ENCODE results near the gene ITGAV.

Gene ITGAV

DNA sequence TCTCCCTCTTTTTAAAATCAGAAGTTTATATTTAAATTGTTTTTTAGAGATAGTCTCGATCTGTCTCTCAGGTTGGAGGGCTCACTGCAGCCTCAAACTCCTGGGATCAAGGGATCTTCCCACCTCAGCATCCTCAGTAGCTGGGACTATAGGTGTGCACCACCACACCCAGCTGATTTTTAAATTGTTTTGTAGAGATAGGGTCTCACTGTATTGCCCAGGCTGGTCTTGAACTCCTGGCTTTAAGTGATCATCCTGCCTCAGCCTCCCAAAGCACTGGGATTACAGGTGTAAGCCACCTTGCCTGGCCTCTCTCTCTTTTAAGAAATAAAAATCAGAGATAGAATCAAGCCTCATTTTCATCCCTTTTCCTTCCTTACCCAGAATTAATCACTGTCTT, 126.1 kb downstream of the ITGAV start:
- no peak overlapping the region for H3K4me3 ChIP-seq (ENCODE audit: low read depth, low read length)

DNA sequence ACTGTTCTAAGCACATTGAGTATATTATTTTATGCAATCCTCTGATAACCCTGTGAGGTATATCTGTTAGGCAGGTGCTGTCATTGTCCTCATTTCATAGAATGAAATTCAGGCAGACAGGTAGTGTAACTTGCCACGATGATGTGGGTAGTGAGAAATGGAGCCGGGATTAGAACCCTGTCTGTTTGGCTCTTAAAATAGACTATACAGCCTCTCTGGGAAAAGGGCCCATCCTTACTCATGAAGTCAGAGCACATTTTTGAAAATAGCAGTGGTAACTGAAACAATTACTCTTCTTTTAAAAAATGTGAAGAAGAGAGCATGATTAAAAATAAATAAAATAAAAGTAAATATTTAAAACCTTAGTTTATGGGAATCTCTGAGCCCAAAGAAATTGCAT, 127.0 kb downstream of the ITGAV start:
- no peak overlapping the region for H3K4me3 ChIP-seq (ENCODE audit: low read depth, low read length)

- H3K4me3 ChIP-seq (ENCODE audit: low read depth, low read length): no peak overlapping the region
Measured at GRCh38 chr2:186717320-186718007, 127.6 kb downstream of the ITGAV start.

DNA sequence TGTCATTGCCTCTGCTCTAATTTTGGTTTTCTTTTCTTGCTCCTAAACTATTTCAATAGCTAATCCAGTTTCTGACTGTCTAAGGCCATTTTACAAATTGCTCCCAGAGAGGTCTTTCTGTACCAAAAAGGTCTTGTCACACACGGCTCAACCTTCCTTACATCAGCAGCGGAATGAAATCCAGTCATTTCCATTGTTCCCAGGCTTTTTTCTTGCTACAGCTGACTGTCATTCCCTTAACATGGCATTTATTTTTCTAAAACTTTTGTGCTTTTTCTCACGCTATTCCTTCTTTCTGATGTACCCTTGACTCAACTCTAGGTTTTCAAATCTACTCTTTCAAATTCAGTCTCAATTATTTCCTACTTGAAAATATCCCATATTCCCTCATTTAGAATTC, 128.3 kb downstream of the ITGAV start:
- H3K4me3 ChIP-seq (ENCODE audit: low read depth, low read length): no peak overlapping the region

DNA sequence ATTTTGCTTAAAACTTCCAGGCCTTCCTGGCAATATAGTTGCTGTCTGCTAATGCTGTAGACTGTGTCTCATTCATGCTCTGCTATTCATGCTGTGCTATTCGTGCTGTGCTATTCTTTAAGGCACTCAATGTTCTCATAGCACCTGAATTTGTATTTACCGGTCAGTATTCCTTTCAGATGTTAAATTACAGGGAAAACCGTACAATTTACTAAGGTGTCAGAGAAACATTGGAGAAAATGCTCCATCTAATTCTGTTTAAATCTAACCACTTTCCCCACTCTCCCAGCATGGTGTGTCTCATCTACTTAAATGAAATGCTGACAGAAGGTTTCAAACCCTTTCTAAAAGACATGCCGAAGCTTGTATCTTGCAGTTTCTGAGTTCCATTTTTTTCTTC, 129.0 kb downstream of the ITGAV start:
- no peak overlapping the region for H3K4me3 ChIP-seq (ENCODE audit: low read depth, low read length)

DNA sequence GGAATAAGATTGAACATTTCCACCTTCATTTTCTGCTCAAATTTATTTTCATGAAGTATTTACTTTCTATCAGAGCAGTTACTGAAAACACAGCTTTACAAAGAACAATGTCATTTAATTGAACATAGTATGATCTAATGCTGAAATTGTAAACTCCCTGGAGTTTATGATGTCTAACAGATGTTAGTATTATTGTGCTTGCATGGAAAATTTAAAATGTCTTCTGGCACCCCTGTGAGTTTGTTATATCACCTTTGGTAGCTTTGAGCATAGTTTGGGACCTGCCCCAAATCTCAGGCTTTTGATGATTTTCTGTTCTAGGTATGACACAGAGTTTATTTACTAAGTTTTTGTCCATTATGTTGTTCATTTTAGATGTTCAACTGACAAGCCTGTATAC, 132.1 kb downstream of the ITGAV start:
- H3K4me3 ChIP-seq (ENCODE audit: low read depth, low read length): no peak overlapping the region

DNA sequence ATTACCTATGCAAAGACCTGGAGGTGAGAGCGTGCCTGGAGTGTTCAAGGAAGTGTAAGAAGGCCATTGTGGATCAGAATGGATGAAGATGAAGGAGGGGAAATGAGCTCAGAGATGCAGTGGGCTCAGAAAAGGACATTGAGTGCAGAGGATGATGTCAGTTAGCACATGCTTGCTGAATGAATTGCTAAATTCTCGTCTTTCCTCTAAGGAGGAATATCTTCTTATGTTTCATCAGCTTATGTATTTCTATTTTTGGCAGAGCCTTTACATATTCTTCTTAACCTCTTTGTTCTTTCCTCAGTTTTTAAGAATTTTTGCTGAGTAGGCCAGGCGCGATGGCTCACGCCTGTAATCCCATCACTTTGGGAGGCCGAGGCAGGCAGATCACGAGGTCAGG, 134.9 kb downstream of the ITGAV start:
- no peak overlapping the region for H3K4me3 ChIP-seq (ENCODE audit: low read depth, low read length)

GRCh38 chr2:186725783-186726182, 135.9 kb downstream of the ITGAV start:
- no peak overlapping the region for H3K4me3 ChIP-seq (ENCODE audit: low read depth, low read length)

- H3K4me3 ChIP-seq (ENCODE audit: low read depth, low read length): no peak overlapping the region
Measured at GRCh38 chr2:186726938-186727337, 137.1 kb downstream of the ITGAV start.

- H3K4me3 ChIP-seq (ENCODE audit: low read depth, low read length): no peak overlapping the region
Measured at GRCh38 chr2:186728631-186729030, 138.8 kb downstream of the ITGAV start.
